ENCODE results near the gene HMCN2.

HMCN2 gene

DNA sequence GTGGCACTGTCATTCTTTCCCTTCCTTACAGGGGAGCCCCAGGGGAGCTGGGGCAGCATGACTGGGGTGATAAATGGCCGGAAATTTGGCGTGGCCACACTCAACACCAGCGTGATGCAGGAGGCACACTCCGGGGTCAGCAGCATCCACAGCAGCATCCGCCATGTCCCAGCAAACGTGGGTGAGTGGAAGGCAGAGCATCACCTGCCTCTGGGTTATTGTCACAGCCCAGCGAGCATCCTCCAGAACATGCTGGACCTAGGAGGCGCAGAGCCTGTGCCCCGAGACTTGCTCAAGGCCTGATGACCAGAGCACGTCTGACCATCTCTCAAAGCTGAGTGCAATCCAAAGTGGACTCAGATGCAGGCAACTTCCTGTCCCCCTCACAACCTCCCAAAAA, 157.0 kb downstream of the HMCN2 start:
- no peaks in the 10 kb centered on the region for H3K9me3 ChIP-seq (ENCODE audit: control insufficient read depth, low read length)
- 80% methylated on average over 10 of the region's 10 CpGs for WGBS
- H3K4me2 ChIP-seq (ENCODE audit: low read length, poor library complexity, severe bottlenecking) = no peak overlapping the region
- no peak overlapping the region for H3K4ac ChIP-seq (ENCODE audit: low read depth in 1 of 2, low read length in 2 of 2)
- no peak overlapping the region for H3K23ac ChIP-seq (ENCODE audit: low read length in 2 of 2)
- H2BK15ac ChIP-seq (ENCODE audit: low read depth, poor library complexity, severe bottlenecking) = peak overlapping the region; percentile 60
- peak overlapping the region in 1 of 2 experiments; percentile 35 for H3K18ac ChIP-seq (ENCODE audit: low read depth in 1 of 2, low read length in 2 of 2)
- no peaks in the 10 kb centered on the region for H3K36me3 ChIP-seq (ENCODE audit: control insufficient read depth in 1 of 2, insufficient read depth in 2 of 2, low read depth in 1 of 2, low read length in 2 of 2)
- H3K27me3 ChIP-seq (ENCODE audit: control insufficient read depth in 1 of 2, insufficient read depth in 1 of 2, low read length in 2 of 2) = peaks cover 0 to 59% of the 10 kb centered on the region in 2 experiments
- H2AK5ac ChIP-seq (ENCODE audit: low read length, severe bottlenecking) = peak overlapping the region; percentile 85
- peak overlapping the region in 1 of 2 experiments; percentile 37 for H3K14ac ChIP-seq (ENCODE audit: low read length in 2 of 2)
- peak overlapping the region; percentile 66 for H4K91ac ChIP-seq (ENCODE audit: low read length)
- peak overlapping the region; percentile 27 to 72 for H2BK12ac ChIP-seq (ENCODE audit: low read length in 2 of 2)
- DNase-seq = no peak
- H2AFZ ChIP-seq (ENCODE audit: low read depth, low read length) = no peak overlapping the region
- H2BK120ac ChIP-seq (ENCODE audit: low read depth, low read length) = no peak overlapping the region
- peaks cover 44% of the 10 kb centered on the region for H3K4me1 ChIP-seq (ENCODE audit: control insufficient read depth, insufficient read depth, low read depth, low read length)
- peak overlapping the region; percentile 63 for H3K27ac ChIP-seq (ENCODE audit: low read length, poor library complexity, severe bottlenecking)
- H2BK5ac ChIP-seq (ENCODE audit: low read depth, low read length, poor library complexity, severe bottlenecking) = no peak overlapping the region
- no peak overlapping the region for H3K9ac ChIP-seq (ENCODE audit: low read length)
- H3K79me1 ChIP-seq (replicated peaks; ENCODE audit: low read length, poor library complexity, severe bottlenecking) = no peaks in the 10 kb centered on the region
- no peak overlapping the region for H3K4me3 ChIP-seq (ENCODE audit: insufficient read depth in 1 of 2, low read depth in 1 of 2, low read length in 2 of 2)
- H4K8ac ChIP-seq (ENCODE audit: low read length) = peak overlapping the region; percentile 66

DNA sequence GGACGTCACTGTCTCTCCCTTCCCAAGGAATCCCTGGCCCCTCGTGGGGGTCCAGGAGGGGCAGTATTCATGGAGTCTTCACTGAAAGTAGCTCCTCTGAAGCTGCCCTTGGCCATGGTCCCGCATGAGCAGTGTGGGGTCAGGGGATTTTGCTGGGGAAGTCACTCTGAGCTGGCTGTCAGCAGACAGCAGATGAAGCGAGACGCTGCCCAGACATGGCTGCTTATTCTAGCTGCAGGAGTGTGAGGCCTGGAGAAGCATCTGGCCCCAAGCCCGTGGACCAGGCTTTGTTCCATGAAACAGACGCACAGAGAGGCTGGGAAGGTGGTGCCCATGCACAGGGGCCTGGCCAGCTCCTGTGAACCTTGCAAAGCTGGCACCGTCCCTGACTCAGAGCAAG, 157.7 kb downstream of the HMCN2 start:
- no peak overlapping the region for H3K23ac ChIP-seq (ENCODE audit: low read length in 2 of 2)
- H3K27me3 ChIP-seq (ENCODE audit: control insufficient read depth in 1 of 2, insufficient read depth in 1 of 2, low read length in 2 of 2) = peaks cover 0 to 56% of the 10 kb centered on the region in 2 experiments
- no peak overlapping the region for H2BK5ac ChIP-seq (ENCODE audit: low read depth, low read length, poor library complexity, severe bottlenecking)
- H2AK5ac ChIP-seq (ENCODE audit: low read length, severe bottlenecking) = no peak overlapping the region
- WGBS = 62% methylated on average over 8 of the region's 8 CpGs
- H3K4me3 ChIP-seq (ENCODE audit: insufficient read depth in 1 of 2, low read depth in 1 of 2, low read length in 2 of 2) = no peak overlapping the region
- peak overlapping the region in 1 of 2 experiments; percentile 51 for H2BK12ac ChIP-seq (ENCODE audit: low read length in 2 of 2)
- H3K18ac ChIP-seq (ENCODE audit: low read depth in 1 of 2, low read length in 2 of 2) = peak overlapping the region in 1 of 2 experiments; percentile 18
- no peak overlapping the region for H2AFZ ChIP-seq (ENCODE audit: low read depth, low read length)
- peak; percentile 40 for DNase-seq
- no peak overlapping the region for H3K4ac ChIP-seq (ENCODE audit: low read depth in 1 of 2, low read length in 2 of 2)
- no peaks in the 10 kb centered on the region for H3K9me3 ChIP-seq (ENCODE audit: control insufficient read depth, low read length)
- peak overlapping the region in 1 of 2 experiments; percentile 61 for H3K14ac ChIP-seq (ENCODE audit: low read length in 2 of 2)
- no peaks in the 10 kb centered on the region for H3K36me3 ChIP-seq (ENCODE audit: control insufficient read depth in 1 of 2, insufficient read depth in 2 of 2, low read depth in 1 of 2, low read length in 2 of 2)
- no peak overlapping the region for H2BK120ac ChIP-seq (ENCODE audit: low read depth, low read length)
- H3K4me2 ChIP-seq (ENCODE audit: low read length, poor library complexity, severe bottlenecking) = no peak overlapping the region
- H4K91ac ChIP-seq (ENCODE audit: low read length) = no peak overlapping the region
- peaks cover 46% of the 10 kb centered on the region for H3K4me1 ChIP-seq (ENCODE audit: control insufficient read depth, insufficient read depth, low read depth, low read length)
- no peaks in the 10 kb centered on the region for H3K79me1 ChIP-seq (replicated peaks; ENCODE audit: low read length, poor library complexity, severe bottlenecking)
- H3K27ac ChIP-seq (ENCODE audit: low read length, poor library complexity, severe bottlenecking) = no peak overlapping the region
- H3K9ac ChIP-seq (ENCODE audit: low read length) = no peak overlapping the region
- no peak overlapping the region for H4K8ac ChIP-seq (ENCODE audit: low read length)
- no peak overlapping the region for H2BK15ac ChIP-seq (ENCODE audit: low read depth, poor library complexity, severe bottlenecking)

DNA sequence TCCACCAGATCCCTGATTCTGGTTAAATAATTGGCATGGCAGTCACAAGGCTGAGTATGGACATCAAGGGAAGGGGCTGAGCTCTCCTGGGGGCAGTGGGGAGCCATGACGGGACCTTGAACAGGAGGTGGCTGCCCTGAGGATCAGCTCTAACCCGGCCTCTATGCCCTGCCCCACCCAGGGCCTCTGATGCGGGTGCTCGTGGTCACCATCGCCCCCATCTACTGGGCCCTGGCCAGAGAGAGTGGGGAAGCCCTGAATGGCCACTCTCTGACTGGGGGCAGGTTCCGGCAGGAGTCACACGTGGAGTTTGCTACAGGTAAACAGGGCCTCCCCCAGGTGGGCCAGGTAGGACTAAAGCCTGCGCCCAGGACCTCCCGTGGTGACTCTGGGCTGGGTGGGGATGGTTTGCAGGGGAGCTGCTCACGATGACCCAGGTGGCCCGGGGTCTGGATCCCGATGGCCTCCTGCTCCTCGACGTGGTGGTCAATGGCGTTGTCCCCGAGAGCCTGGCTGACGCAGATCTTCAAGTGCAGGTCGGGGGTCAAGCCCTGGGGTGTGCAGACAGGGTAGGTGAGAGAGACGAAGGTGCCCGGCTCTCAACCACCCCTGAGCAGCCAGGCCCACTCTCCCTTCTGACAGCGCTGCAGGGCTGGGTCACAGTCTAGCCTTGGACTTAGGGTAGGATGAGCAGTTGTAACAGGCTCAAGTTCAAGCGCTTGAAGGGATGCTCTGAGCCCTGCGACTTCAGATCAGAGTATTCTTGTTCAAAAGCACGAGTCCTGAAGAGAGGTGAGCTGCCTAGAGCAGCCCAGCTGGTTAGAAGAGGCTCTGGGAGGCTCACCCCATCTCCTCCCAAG, 159.3 kb downstream of the HMCN2 start:
- Histone ChIP-seq H4K8ac (ENCODE audit: low read length) (no peak overlapping the region), H2BK15ac (ENCODE audit: low read depth, poor library complexity, severe bottlenecking) (no peak overlapping the region), H3K9ac (ENCODE audit: low read length) (no peak overlapping the region), H3K4me3 (ENCODE audit: insufficient read depth in 1 of 2, low read depth in 1 of 2, low read length in 2 of 2) (no peak overlapping the region), H3K4me1 (ENCODE audit: control insufficient read depth, insufficient read depth, low read depth, low read length) (peaks cover 46% of the 10 kb centered on the region), H2BK120ac (ENCODE audit: low read depth, low read length) (no peak overlapping the region), H3K27me3 (ENCODE audit: control insufficient read depth in 1 of 2, insufficient read depth in 1 of 2, low read length in 2 of 2) (peaks cover 0 to 43% of the 10 kb centered on the region in 2 experiments), H2BK5ac (ENCODE audit: low read depth, low read length, poor library complexity, severe bottlenecking) (peak overlapping the region; percentile 3), H2AFZ (ENCODE audit: low read depth, low read length) (no peak overlapping the region), H3K79me1 (replicated peaks; ENCODE audit: low read length, poor library complexity, severe bottlenecking) (no peaks in the 10 kb centered on the region), H2BK12ac (ENCODE audit: low read length in 2 of 2) (no peak overlapping the region), H4K91ac (ENCODE audit: low read length) (no peak overlapping the region), H3K27ac (ENCODE audit: low read length, poor library complexity, severe bottlenecking) (no peak overlapping the region), H3K14ac (ENCODE audit: low read length in 2 of 2) (no peak overlapping the region), H2AK5ac (ENCODE audit: low read length, severe bottlenecking) (peak overlapping the region; percentile 5), H3K23ac (ENCODE audit: low read length in 2 of 2) (no peak overlapping the region), H3K9me3 (ENCODE audit: control insufficient read depth, low read length) (no peaks in the 10 kb centered on the region), H3K18ac (ENCODE audit: low read depth in 1 of 2, low read length in 2 of 2) (peak overlapping the region in 1 of 2 experiments; percentile 25), H3K4ac (ENCODE audit: low read depth in 1 of 2, low read length in 2 of 2) (no peak overlapping the region), H3K4me2 (ENCODE audit: low read length, poor library complexity, severe bottlenecking) (no peak overlapping the region), H3K36me3 (ENCODE audit: control insufficient read depth in 1 of 2, insufficient read depth in 2 of 2, low read depth in 1 of 2, low read length in 2 of 2) (no peaks in the 10 kb centered on the region)
- 96% methylated on average over 22 of the region's 24 CpGs for WGBS
- DNase-seq = no peak

DNA sequence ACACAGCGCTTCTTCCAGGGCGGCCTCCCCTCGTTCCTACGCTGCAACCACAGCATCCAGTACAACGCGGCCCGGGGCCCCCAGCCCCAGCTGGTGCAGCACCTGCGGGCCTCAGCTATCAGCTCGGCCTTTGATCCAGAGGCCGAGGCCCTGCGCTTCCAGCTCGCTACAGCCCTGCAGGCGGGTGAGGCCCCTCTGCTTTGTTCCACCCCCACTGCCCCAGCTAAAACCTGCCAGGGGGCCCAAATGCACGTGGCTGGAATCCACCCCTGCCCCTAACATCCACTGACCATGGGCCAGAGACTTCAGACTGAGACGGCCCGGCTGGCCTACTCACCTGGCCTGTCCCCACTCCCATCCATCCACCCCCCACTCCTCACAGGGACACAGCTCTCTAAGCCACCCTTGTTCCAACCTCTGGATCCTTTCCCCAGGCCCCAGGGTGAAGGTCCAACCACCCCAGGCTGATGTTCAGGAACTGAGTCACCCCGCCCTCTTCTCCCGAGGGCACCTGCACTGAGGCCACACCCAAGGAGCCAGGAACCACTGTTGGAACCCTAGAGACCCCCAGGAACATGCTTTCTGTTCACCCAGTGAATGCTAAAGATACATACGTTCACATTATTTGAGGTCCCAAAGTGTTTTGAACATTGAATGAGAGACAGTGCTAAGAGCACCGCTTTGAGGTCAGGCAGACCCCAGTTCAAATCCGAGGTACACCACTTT, 160.3 kb downstream of the HMCN2 start:
- Histone ChIP-seq H3K9me3 (ENCODE audit: control insufficient read depth, low read length) (peaks cover 3% of the 10 kb centered on the region), H3K27me3 (ENCODE audit: control insufficient read depth in 1 of 2, insufficient read depth in 1 of 2, low read length in 2 of 2) (peaks cover 0 to 39% of the 10 kb centered on the region in 2 experiments), H2AFZ (ENCODE audit: low read depth, low read length) (no peak overlapping the region), H3K27ac (ENCODE audit: low read length, poor library complexity, severe bottlenecking) (no peak overlapping the region), H2BK15ac (ENCODE audit: low read depth, poor library complexity, severe bottlenecking) (peak overlapping the region; percentile 26), H3K79me1 (replicated peaks; ENCODE audit: low read length, poor library complexity, severe bottlenecking) (no peaks in the 10 kb centered on the region), H4K91ac (ENCODE audit: low read length) (no peak overlapping the region), H2AK5ac (ENCODE audit: low read length, severe bottlenecking) (peak overlapping the region; percentile 40), H3K9ac (ENCODE audit: low read length) (no peak overlapping the region), H3K14ac (ENCODE audit: low read length in 2 of 2) (no peak overlapping the region), H3K4me3 (ENCODE audit: insufficient read depth in 1 of 2, low read depth in 1 of 2, low read length in 2 of 2) (no peak overlapping the region), H3K36me3 (ENCODE audit: control insufficient read depth in 1 of 2, insufficient read depth in 2 of 2, low read depth in 1 of 2, low read length in 2 of 2) (no peaks in the 10 kb centered on the region), H3K18ac (ENCODE audit: low read depth in 1 of 2, low read length in 2 of 2) (peak overlapping the region in 1 of 2 experiments; percentile 21), H4K8ac (ENCODE audit: low read length) (peak overlapping the region; percentile 27), H3K4me1 (ENCODE audit: control insufficient read depth, insufficient read depth, low read depth, low read length) (peaks cover 44% of the 10 kb centered on the region), H3K23ac (ENCODE audit: low read length in 2 of 2) (no peak overlapping the region), H3K4me2 (ENCODE audit: low read length, poor library complexity, severe bottlenecking) (no peak overlapping the region), H2BK5ac (ENCODE audit: low read depth, low read length, poor library complexity, severe bottlenecking) (no peak overlapping the region), H2BK120ac (ENCODE audit: low read depth, low read length) (no peak overlapping the region), H2BK12ac (ENCODE audit: low read length in 2 of 2) (peak overlapping the region; percentile 15 to 35), H3K4ac (ENCODE audit: low read depth in 1 of 2, low read length in 2 of 2) (peak overlapping the region in 1 of 2 experiments; percentile 6)
- WGBS = 91% methylated on average over 21 of the region's 21 CpGs
- DNase-seq = no peak

All from mesenchymal stem cell (in vitro differentiated cells and primary cell).